Caki2 (cell line): ENCODE data around the gene NRN1L. TPM values are rescaled to one million over a fixed set of nuclear protein-coding genes. Genes with fewer than 3 reads are reported as not detected.
A peak's percentile ranks its signal among the peaks of the same experiment; 100 is the strongest.

Experiments
- DNase-seq: peaks from one replicate; pipeline ENCODE4 v3.0.0-alpha.2; 2015; ENCODE audit warnings: low read depth
- in situ Hi-C: cut with HindIII; loops from 2 replicates; pipeline ENCODE4 v1.10.0; 2016; ENCODE audit warnings: low sequenced_read_pairs, low pct_unique_long_range_greater_than_20kb, mixed read lengths
- total RNA-seq: library from RNA; depleted of rRNA; stranded (reverse); fragments of >200 nt; shearing (Covaris generic); gene quantifications from 2 replicates; pipeline ENCODE4 v1.2.3, GENCODE V29; 2014; ENCODE audit warnings: low replicate concordance

NRN1L gene
- total RNA-seq, 1 experiment from 2014 or later: 0.84 TPM

DNA sequence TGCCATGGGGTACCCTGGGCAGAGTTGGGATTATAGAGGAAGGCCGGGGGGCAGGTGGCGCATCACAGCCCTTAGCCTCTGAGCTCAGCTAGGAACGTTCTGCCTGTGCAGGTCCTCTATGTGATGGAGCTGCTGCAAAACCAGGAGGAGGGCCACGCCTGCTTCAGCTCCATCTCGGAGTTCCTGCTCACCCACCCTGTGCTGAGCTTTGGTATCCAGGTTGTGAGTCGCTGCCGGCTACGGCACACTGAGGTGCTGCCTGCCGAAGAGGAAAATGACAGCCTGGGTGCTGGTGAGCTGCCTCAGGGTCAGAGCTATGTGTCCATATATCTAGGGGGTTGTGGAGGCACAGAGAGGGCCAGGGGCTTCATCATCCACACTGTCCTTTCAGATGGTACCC is 5.8 kb upstream of the NRN1L start:
- DNase-seq: no peak
- in situ Hi-C loops: loop anchor here (25.0 kb wide), 1 partner anchor 183 kb away; no protein-coding TSS in a partner anchor

DNA sequence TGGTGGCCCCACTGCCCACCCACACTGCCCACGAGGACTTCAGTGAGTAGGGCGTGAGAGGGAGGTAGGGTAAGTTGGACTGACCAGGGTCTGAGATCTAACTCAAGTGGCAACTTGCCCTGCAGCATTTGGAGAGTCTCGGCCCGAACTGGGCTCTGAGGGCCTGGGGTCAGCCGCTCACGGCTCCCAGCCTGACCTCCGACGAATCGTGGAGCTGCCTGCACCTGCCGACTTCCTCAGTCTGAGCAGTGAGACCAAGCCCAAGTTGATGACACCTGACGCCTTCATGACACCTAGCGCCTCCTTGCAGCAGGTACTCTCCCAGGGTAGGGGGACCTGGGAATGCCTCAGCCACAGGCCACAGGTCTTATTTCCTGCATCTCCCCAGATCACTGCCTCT is 5.2 kb upstream of the NRN1L start:
- in situ Hi-C loops: loop anchor here (25.0 kb wide), 1 partner anchor 183 kb away; no protein-coding TSS in a partner anchor
- DNase-seq: no peak

DNA sequence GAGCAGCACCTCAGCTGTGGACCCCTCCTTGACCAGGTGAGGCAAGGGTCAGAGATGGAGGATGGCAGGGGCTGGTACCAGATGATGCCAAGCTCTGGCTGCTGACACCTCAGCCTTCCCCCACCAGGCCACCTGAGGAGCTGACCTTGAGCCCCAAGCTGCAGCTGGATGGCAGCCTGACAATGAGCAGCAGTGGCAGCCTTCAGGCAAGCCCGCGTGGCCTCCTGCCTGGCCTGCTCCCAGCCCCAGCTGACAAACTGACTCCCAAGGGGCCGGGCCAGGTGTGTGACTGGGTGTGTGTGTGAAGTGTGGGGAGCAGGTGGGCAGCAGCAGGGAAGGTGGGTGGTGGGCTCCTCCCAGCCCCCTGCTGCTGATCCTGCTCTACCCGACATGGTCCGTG is 4.7 kb upstream of the NRN1L start:
- DNase-seq: no peak
- in situ Hi-C loops: loop anchor here (25.0 kb wide), 1 partner anchor 182 kb away; no protein-coding TSS in a partner anchor

DNA sequence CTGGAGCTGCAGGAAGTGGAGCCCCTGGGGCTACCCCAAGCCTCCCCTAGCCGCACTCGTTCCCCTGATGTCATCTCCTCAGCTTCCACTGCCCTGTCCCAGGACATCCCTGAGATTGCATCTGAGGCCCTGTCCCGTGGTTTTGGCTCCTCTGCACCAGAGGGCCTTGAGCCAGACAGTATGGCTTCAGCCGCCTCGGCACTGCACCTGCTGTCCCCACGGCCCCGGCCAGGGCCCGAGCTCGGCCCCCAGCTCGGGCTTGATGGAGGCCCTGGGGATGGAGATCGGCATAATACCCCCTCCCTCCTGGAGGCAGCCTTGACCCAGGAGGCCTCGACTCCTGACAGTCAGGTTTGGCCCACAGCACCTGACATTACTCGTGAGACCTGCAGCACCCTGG is 4.1 kb upstream of the NRN1L start:
- in situ Hi-C loops: loop anchor here (25.0 kb wide), 1 partner anchor 182 kb away; no protein-coding TSS in a partner anchor
- DNase-seq: no peak

DNA sequence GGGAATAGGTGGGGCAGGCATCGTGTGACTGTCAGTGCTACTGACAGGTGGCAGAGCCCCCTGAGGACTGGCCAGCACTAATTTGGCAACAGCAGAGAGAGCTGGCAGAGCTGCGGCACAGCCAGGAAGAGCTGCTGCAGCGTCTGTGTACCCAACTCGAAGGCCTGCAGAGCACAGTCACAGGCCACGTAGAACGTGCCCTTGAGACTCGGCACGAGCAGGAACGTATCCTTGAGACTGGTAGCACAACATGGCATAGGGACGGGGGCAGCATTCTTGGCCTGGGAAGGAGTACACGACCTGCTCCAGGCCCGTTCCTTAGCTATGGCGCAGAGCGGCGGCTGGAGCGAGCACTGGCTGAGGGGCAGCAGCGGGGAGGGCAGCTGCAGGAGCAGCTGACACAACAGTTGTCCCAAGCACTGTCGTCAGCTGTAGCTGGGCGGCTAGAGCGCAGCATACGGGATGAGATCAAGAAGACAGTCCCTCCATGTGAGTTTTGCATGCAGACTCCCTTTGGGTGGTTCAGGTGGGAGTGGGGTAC is 3.0 kb upstream of the NRN1L start:
- in situ Hi-C loops: loop anchor here (25.0 kb wide), 1 partner anchor 181 kb away; no protein-coding TSS in a partner anchor
- DNase-seq: no peak

DNA sequence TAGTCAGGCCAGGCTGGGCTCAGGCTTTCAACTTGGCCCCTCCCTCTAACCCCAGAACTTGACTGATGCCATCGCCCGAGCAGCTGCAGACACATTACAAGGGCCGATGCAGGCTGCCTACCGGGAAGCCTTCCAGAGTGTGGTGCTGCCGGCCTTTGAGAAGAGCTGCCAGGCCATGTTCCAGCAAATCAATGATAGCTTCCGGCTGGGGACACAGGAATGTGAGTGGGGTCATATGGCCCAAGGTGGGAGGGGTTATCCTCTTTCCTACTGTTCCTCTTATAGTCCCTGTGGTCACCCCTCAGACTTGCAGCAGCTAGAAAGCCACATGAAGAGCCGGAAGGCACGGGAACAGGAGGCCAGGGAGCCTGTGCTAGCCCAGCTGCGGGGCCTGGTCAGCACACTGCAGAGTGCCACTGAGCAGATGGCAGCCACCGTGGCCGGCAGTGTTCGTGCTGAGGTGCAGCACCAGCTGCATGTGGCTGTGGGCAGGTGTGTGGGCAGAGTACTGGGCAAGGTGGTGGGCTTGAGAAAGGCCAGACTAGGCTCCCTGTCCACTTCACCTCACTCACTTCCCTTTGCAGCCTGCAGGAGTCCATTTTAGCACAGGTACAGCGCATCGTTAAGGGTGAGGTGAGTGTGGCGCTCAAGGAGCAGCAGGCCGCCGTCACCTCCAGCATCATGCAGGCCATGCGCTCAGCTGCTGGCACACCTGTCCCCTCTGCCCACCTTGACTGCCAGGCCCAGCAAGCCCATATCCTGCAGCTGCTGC is 2.1 kb upstream of the NRN1L start:
- in situ Hi-C loops: loop anchor here (25.0 kb wide), 1 partner anchor 180 kb away; no protein-coding TSS in a partner anchor
- no peak for DNase-seq

DNA sequence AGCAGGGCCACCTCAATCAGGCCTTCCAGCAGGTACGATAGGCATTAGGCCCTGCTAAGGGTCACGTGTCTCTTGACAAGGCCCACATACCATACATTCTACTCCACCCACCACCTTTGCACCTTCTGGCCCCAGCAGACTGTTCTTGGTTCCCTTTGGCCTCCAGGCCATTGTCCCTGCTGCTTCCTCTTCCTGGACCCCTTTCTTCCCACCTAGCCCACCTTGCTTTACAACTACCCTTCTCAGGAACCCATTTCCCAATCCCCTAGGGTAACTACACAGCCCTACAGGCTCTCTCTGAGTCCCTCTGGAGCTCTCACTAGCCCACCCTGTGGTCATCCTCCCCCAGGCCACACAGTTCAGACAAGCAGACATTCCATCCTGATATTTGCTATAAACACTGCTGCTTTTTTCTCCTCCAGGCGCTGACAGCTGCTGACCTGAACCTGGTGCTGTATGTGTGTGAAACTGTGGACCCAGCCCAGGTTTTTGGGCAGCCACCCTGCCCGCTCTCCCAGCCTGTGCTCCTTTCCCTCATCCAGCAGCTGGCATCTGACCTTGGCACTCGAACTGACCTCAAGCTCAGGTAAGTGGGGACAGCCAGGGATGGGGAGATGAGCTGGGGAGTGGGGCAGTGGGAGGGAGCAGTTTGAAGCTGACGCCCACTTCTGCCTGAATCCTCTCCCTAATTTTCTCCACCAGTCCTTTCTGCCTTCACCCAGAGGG is 1.4 kb upstream of the NRN1L start:
- DNase-seq: no peak
- in situ Hi-C loops: loop anchor here (25.0 kb wide), 1 partner anchor 179 kb away; no protein-coding TSS in a partner anchor

DNA sequence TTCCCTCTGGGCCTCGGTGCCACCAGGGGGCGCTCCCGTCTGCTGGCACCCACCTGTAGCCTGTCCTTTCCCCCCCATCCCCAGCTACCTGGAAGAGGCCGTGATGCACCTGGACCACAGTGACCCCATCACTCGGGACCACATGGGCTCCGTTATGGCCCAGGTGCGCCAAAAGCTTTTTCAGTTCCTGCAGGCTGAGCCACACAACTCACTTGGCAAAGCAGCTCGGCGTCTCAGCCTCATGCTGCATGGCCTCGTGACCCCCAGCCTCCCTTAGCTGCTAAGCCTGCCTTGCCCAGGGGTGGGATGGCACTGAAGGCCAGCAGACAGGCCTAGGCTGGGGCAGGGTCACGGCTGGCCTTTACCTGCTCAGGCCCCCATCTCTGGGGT is 818 bp upstream of the NRN1L start:
- in situ Hi-C loops: loop anchor here (25.0 kb wide), 1 partner anchor 178 kb away; no protein-coding TSS in a partner anchor
- DNase-seq: peak; percentile 47

DNA sequence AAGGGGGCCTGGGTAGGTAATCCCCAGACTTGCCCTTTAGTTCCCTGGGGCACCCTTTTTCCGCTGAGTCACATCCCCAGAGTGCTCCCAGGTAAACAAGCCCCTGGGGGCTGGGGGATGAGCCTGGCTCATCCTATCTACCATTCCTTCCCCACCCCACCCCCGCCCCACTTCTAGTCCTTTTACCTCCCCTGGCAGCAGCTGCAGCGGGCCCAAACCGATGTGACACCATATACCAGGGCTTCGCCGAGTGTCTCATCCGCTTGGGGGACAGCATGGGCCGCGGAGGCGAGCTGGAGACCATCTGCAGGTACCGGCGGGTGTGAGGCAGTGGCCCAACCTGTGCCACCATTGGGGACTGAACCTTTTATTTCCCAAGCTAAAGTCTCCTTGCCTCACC is 860 bp downstream of the NRN1L start:
- in situ Hi-C loops: loop anchor here (25.0 kb wide), 1 partner anchor 177 kb away; no protein-coding TSS in a partner anchor
- no peak for DNase-seq

DNA sequence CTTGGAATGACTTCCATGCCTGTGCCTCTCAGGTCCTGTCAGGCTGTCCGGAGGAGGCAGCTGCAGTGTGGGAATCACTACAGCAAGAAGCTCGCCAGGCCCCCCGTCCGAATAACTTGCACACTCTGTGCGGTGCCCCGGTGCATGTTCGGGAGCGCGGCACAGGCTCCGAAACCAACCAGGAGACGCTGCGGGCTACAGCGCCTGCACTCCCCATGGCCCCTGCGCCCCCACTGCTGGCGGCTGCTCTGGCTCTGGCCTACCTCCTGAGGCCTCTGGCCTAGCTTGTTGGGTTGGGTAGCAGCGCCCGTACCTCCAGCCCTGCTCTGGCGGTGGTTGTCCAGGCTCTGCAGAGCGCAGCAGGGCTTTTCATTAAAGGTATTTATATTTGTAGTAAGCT is 1.3 kb downstream of the NRN1L start:
- in situ Hi-C loops: loop anchor here (25.0 kb wide), 1 partner anchor 176 kb away; no protein-coding TSS in a partner anchor
- no peak for DNase-seq

DNA sequence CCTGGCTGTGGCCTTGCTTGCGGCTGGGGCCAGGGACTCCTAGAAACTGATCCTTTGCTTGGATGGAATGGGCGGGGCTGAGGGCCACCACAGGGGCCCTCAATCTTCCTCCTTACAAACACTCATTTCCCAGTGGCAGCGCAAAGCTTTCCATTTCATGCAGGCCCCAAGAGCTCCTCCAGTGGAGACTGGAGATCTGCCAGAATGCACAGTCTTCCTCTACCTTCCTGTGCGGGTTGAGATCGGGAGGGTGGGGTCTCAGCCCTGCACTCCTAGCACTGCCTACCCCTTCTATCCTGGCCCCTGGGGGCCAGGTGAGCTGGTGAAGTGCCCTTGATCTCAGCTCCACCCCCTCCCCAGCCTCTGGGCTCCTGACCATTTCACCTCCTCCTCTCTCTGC is 1.7 kb downstream of the NRN1L start:
- DNase-seq: no peak
- in situ Hi-C loops: loop anchor here (25.0 kb wide), 1 partner anchor 176 kb away; no protein-coding TSS in a partner anchor

DNA sequence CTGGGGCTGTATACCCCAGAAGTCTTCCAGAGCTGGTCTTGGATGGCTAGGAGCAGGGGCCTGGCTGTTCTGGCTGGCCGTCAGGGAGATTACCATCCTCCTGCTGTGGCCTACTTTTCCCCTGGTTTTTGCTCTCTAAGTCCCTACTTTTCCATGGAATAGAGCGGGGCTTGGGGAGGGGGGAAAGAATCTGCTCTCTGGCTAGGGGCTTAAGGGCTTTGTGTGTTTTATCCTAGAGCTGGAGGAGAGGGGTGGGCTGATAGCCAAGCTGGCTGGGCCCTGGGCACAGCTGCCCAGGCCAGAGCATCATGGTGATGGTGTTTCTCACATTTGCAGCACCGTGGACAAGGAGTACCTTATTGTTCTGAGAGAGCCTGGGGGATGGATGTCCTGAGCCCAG is 3.6 kb downstream of the NRN1L start:
- in situ Hi-C loops: loop anchor here (25.0 kb wide), 1 partner anchor 174 kb away; no protein-coding TSS in a partner anchor

DNA sequence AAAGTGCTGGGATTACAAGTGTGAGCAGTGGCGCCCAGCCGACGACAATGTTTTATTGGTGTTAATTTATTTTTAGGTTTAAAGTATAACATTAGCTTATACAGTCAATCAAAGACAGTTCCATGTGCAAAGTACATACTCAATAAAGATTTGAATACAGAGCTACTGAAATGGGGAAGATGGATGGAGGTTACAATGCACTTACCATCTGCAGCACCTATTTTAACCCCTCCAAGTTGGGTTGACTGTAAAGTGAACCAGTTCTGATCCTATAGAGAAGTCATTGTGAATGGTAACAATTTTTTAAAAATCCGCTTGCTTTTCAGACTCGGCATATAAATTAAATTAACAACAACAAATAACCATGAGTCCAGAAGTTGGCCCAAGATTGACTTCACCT is 7.7 kb downstream of the NRN1L start:
- in situ Hi-C loops: loop anchor here (25.0 kb wide), 1 partner anchor 170 kb away; no protein-coding TSS in a partner anchor
- no peak for DNase-seq

More for the DNA sequence above, 3.6 kb downstream of the NRN1L start:
- no peak for DNase-seq

DNA sequence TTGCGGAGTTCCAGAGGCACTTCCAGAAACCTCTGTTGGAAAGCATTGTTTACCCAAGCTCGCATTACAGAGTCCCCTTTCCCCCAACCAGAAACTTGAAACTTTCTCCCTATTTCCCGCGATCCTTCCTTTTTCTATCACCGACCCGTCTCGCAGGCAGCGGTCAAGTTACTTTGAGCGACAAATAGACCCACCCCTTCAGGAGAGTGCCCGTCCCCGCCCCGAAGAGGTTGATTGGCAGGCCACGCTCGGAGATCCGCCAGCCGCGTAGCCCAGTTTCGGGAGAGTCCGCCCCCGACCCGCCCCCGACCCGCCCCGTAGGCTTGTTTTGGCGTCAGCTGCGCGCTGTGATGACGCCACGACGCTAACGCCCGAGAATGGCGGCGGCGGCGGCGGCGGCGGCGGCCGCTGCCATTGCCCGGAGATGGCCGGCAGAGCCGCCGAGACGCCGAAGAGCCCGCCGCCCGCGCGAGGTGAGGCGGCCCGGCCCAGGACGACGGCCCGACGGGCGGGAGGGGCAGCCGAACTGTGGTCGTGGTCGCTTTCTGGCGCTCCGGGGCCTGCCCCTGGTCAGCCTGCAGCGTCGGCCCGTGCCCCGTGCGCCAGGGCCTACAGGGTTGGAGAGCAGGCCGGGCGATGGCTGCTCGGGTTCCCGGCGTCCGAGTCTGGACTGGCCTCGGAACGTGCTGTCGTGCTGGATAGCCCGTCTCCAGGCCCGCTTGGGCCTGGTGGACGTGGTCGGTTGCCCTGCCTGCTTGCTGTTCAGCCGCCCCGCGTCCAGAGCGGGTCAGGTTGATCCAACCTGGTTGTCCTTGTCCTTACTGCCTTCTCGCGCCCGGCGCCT is 8.4 kb downstream of the NRN1L start, which contains the start of gene PSKH1:
TSS of gene PSKH1 (plus strand) at position 356 of the 844 bp plus-strand sequence. CDS start 15,496 bp downstream, outside the sequence.
- peak; percentile 88 for DNase-seq
- in situ Hi-C loops: loop anchor here (25.0 kb wide), 1 partner anchor 169 kb away; no protein-coding TSS in a partner anchor

DNA sequence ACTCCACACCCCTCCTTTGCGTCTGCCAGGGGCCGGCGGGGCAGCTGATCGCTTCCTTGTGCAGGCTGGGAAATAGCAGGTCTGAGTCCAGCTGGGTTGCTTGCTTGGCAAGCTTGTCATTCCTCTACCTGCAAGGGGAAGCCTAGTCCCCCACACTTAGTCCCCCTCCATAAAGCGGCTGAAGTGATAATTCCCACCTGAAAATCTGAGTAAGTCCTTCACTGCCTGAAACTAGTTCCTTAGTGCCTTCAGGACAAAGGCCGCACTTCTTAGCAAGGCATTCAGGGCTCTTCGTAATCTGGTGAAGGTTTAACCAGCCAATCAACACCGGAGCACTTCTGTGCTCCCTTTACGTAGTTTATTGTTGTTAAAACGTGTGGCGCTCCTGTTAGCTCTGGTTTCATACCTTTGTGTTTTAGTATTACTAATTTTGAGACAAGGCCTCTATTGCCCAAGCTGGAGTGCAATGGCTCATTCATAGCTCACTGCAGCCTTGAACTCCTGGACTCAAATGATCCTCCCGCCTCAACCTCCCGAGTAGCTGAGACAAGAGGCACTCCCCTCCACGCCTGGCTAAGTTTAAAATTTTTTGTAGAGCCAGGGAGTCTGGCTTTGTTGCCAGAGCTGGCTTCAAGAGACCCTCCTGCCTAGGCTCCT is 9.2 kb downstream of the NRN1L start:
- no peak for DNase-seq
- in situ Hi-C loops: loop anchor here (25.0 kb wide), 1 partner anchor 168 kb away; no protein-coding TSS in a partner anchor

DNA sequence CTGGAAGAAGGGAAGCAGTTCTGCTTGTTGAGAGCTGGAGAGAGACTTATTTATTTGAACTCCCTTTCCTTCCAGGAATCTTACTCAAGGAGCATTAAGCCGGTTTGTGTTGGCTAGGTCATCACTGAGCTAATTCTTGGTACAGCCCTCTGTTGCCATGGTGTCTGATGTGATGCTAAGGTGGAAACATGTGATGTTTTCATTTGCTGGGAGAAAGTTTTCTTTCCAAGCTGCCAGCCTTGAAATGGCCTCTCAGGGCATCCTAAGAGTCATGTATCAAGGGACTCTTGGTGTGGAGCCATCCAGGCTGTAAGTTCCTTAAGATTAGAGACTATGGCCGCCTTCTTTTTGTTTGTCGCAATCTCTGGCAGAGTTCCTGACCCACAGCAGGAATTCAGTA is 12.5 kb downstream of the NRN1L start:
- peak; percentile 56 for DNase-seq
- in situ Hi-C loops: loop anchor here (25.0 kb wide), 1 partner anchor 165 kb away; no protein-coding TSS in a partner anchor

DNA sequence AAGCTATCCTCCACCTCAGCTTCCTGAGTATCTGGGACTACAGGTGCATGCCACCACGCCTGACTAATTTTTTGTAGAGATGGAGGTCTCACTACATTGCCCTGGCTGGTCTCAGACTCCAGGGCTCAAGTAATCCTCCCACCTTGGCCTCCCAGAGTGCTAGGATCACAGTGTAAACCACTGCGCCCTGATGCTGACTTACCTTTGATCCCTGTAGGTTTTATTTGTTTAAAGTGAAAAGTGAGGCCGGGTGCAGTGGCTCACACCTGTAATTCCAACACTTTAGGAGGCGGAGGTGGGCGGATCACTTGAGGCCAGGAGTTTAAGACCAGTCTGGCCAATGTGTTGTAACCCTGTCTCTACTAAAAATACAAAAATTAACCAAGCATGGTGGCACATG is 17.0 kb downstream of the NRN1L start:
- no peak for DNase-seq
- in situ Hi-C loops: no loop called here
